HTR-8/SVneo (cell line): Measurements from ENCODE around the gene MYO1C.
"Not testable (repeated sequence)": the region's sequence is repeated elsewhere in the genome, so short reads cannot be mapped to it uniquely, and the experiment has no call there.

Experiments used
- DNase-seq: peaks from one replicate; pipeline ENCODE4 v3.0.0; 2011; ENCODE audit warnings: low spot score, mixed read lengths; ENCODE audit not compliant: insufficient read length
- FAIRE-seq: peaks from 2 replicates; lab custom pipeline; 2011; peaks lifted over from hg19 to GRCh38; lab: Jason Lieb, UNC

The MYO1C gene

DNA sequence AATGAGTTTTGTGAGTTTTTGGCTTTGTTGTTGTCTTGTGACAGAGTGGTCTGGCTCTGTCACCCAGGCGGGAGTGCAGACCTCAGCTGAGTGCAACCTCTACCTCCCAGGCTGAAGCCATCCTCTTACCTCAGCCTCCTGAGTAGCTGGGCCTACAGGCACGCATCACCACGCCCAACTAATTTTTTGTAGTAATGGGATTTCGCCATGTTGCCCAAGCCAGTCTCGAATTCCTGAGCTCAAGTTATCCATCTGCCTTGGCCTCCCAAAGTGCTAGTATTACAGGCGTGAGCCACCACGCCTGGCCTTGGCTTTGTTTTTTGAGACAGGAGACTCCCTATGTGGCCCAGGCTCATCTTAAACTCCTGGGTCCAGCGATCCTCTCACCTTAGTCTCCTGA lies 51.6 kb downstream of the MYO1C start:
- no peak for FAIRE-seq
- DNase-seq = no peak

DNA sequence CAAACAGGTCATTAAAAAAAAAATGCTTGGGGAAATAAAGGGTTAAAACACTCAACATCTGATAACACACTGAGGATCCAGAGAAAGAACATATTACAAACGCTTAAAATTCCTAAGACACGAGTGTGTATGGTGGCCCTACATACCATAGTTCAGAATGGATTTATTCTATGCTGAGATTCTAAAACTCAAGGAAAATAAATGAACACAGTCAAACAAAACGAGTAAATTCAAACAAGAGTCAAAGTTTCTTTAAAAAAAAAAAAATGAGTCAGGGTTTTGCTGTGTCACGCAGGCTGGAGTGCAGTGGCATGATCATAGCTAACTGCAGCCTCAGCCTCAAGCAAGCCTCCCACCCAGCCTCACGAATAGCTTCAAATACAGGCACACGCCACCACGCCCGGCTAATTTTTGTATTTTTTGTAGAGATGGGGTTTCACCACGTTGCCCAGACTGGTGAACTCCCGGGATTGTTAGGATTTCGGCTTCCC lies 53.8 kb downstream of the MYO1C start:
- FAIRE-seq (no peak), DNase-seq (no peak)

GRCh38 chr17:1435326-1435725 lies 57.2 kb downstream of the MYO1C start:
- no peak for FAIRE-seq

DNA sequence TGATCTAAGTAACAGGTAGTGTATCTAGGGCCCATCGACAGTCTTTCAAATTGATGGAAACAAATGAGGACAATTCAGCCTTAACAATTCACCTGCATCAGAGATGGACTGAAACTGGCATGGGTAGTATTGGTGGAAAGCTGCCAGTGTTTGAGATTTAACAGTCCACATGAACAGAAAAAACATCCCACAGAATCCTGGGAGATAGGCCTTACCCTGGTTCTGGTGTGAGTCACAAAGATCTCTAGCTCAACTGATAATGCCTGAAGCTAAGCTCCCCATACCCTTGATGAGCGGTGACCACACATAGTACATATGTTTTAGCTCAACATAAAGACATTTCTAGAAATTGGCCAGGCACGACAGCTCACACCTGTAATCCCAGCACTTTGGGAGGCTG lies 58.3 kb downstream of the MYO1C start:
- FAIRE-seq = no peak
- no peak for DNase-seq

More at GRCh38 chr17:1435326-1435725, 57.2 kb downstream of the MYO1C start:
- no peak for DNase-seq

GRCh38 chr17:1431631-1432104 lies 60.8 kb downstream of the MYO1C start:
- no peak for DNase-seq
- FAIRE-seq = no peak

- DNase-seq = no peak
- peak; percentile 88 for FAIRE-seq
Measured at GRCh38 chr17:1423456-1424135, 68.9 kb downstream of the MYO1C start.

- peak; percentile 83 for DNase-seq
- peak; percentile 98 for FAIRE-seq
Measured at GRCh38 chr17:1422885-1423284, 69.6 kb downstream of the MYO1C start.

DNA sequence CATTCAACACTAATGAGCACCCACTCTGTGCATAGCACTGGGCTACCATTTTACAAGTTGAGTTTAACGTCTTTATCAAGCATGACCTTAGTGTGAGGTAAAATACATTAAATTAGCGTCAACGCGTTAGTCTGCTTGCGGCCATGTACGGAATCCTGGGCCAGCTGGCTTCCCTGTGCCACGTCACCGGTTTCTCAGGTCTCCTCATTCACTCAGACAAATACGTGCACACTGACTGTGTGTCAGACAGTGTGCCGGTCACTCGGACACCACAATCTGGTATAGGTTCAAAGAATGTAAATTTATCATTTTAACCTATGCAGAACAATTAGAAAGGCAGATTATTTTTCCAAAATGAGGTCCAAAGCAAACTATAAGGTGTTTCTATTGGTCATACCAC lies 71.0 kb downstream of the MYO1C start:
- no peak for FAIRE-seq
- no peak for DNase-seq

DNA sequence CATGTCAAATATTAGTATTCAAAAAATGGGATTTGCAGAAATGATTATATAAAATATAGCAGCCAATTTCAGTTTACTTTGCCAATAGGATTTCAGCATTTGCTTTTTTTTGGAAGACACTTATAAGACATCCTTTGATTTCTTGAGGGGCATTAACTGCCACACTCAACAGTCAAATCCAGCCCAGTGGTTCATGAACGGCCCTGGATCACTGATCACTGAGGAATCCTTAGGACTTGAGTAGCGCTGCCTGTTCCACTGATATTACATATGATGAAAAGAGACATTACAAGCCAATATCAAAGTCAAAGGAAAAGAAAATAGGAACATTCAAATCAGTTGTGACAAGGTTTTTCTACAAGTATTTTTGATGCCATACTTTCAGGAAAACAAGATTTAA lies 71.5 kb downstream of the MYO1C start:
- no peak for DNase-seq
- no peak for FAIRE-seq

GRCh38 chr17:1420163-1420562 lies 72.3 kb downstream of the MYO1C start:
- DNase-seq (no peak), FAIRE-seq (no peak)

GRCh38 chr17:1418476-1418875 lies 74.0 kb downstream of the MYO1C start:
- FAIRE-seq, DNase-seq: not testable (repeated sequence)

- DNase-seq (no peak), FAIRE-seq (no peak)
Measured at GRCh38 chr17:1416414-1416813, 76.1 kb downstream of the MYO1C start.

GRCh38 chr17:1414634-1415033 lies 77.9 kb downstream of the MYO1C start:
- FAIRE-seq = no peak

More at GRCh38 chr17:1414634-1415033, 77.9 kb downstream of the MYO1C start:
- no peak for DNase-seq
